Trophoblast cell (in vitro differentiated cells and primary cell): Measurements from ENCODE around the gene FXYD5.

ENCODE experiments used
- DNase-seq, 2 donors: peaks; one replicate each; pipeline ENCODE4 v3.0.0-alpha.2; 2016
- H2AFZ ChIP-seq: 2 replicates; pipeline ENCODE4 v1.6.1; 2013; ENCODE audit warnings: low read length, moderate library complexity, mild to moderate bottlenecking; ENCODE audit not compliant: insufficient read depth, poor library complexity
- H2AK5ac ChIP-seq: 2 replicates; pipeline ENCODE4 v1.6.1; 2013; ENCODE audit warnings: mild to moderate bottlenecking, low read length
- H2BK120ac ChIP-seq: 2 replicates; pipeline ENCODE4 v1.6.1; 2013; ENCODE audit warnings: low read length, mild to moderate bottlenecking, moderate library complexity; ENCODE audit not compliant: insufficient read depth, poor library complexity
- H2BK12ac ChIP-seq: 2 replicates; pipeline ENCODE4 v1.6.1; 2013; ENCODE audit warnings: mild to moderate bottlenecking, low read length, moderate library complexity
- H2BK5ac ChIP-seq: 2 replicates; pipeline ENCODE4 v1.6.1; 2013; ENCODE audit warnings: low read length, low read depth, moderate library complexity, mild to moderate bottlenecking; ENCODE audit not compliant: poor library complexity
- H3K14ac ChIP-seq: 2 replicates; pipeline ENCODE4 v1.6.1; 2013; ENCODE audit warnings: mild to moderate bottlenecking, low read length
- H3K18ac ChIP-seq: 2 replicates; pipeline ENCODE4 v1.6.1; 2013; ENCODE audit warnings: mild to moderate bottlenecking, low read length
- H3K23ac ChIP-seq: 2 replicates; pipeline ENCODE4 v1.6.1; 2013; ENCODE audit warnings: low read length
- H3K27ac ChIP-seq: 2 replicates; pipeline ENCODE4 v1.5.1; 2013; ENCODE audit warnings: low read depth, mild to moderate bottlenecking, inconsistent platforms, low read length, moderate library complexity
- H3K27me3 ChIP-seq: 2 replicates; pipeline ENCODE4 v1.6.1; 2013; ENCODE audit warnings: inconsistent platforms, mild to moderate bottlenecking, low read length, moderate library complexity; ENCODE audit not compliant: insufficient read depth
- H3K36me3 ChIP-seq, 2 experiments: 1 replicate in 1 of 2; 2 replicates in 1 of 2; pipeline ENCODE4 v1.6.1; 2013; ENCODE audit warnings: low read length in 2 of 2, mild to moderate bottlenecking in 2 of 2, moderate library complexity in 1 of 2; ENCODE audit not compliant: insufficient read depth in 2 of 2, control insufficient read depth in 1 of 2
- H3K4ac ChIP-seq: 2 replicates; pipeline ENCODE4 v1.6.1; 2013; ENCODE audit warnings: low read depth, mild to moderate bottlenecking, low read length, moderate library complexity
- H3K4me1 ChIP-seq, 2 experiments: 1 replicate in 1 of 2; 2 replicates in 1 of 2; pipeline ENCODE4 v1.6.1; 2013; ENCODE audit warnings: low read length in 2 of 2, mild to moderate bottlenecking in 2 of 2, moderate library complexity in 1 of 2; ENCODE audit not compliant: insufficient read depth in 2 of 2, control insufficient read depth in 1 of 2
- H3K4me2 ChIP-seq: 2 replicates; pipeline ENCODE4 v1.6.1; 2013; ENCODE audit warnings: inconsistent platforms, mild to moderate bottlenecking, low read length, moderate library complexity
- H3K4me3 ChIP-seq: 2 replicates; pipeline ENCODE4 v1.5.1; 2013; ENCODE audit warnings: mild to moderate bottlenecking, low read depth, low read length, inconsistent platforms
- H3K79me1 ChIP-seq: one replicate; pipeline ENCODE4 v1.6.1; 2013; ENCODE audit warnings: low read length
- H3K79me2 ChIP-seq: 2 replicates; pipeline ENCODE4 v1.6.1; 2013; ENCODE audit warnings: low read length, mild to moderate bottlenecking; ENCODE audit not compliant: control insufficient read depth, insufficient read depth, poor library complexity
- H3K9ac ChIP-seq: 2 replicates; pipeline ENCODE4 v1.6.1; 2013; ENCODE audit warnings: mild to moderate bottlenecking, low read length
- H3K9me3 ChIP-seq: 2 replicates; pipeline ENCODE4 v1.6.1; 2013; ENCODE audit warnings: low read depth, mild to moderate bottlenecking, control low read depth, inconsistent platforms, low read length; ENCODE audit not compliant: insufficient read depth
- H4K12ac ChIP-seq: 2 replicates; pipeline ENCODE4 v1.6.1; 2013; ENCODE audit warnings: low read depth, mild to moderate bottlenecking, low read length, moderate library complexity
- H4K8ac ChIP-seq: 2 replicates; pipeline ENCODE4 v1.6.1; 2013; ENCODE audit warnings: low read depth, mild to moderate bottlenecking, low read length, moderate library complexity
- H4K91ac ChIP-seq: one replicate; pipeline ENCODE4 v1.6.1; 2013; ENCODE audit warnings: low read depth, mild to moderate bottlenecking, low read length, moderate library complexity
- WGBS: extraction: QIAGEN DNeasy Blood & Tissue Kit; methylation state at CpG from one replicate; pipeline ENCODE4 v1.1.7; 2013; ENCODE audit warnings: missing lambda C conversion rate; ENCODE audit not compliant: insufficient read length, insufficient coverage; ENCODE audit errors: extremely low coverage; 5-methylcytosine and 5-hydroxymethylcytosine counted together

The FXYD5 gene

DNA sequence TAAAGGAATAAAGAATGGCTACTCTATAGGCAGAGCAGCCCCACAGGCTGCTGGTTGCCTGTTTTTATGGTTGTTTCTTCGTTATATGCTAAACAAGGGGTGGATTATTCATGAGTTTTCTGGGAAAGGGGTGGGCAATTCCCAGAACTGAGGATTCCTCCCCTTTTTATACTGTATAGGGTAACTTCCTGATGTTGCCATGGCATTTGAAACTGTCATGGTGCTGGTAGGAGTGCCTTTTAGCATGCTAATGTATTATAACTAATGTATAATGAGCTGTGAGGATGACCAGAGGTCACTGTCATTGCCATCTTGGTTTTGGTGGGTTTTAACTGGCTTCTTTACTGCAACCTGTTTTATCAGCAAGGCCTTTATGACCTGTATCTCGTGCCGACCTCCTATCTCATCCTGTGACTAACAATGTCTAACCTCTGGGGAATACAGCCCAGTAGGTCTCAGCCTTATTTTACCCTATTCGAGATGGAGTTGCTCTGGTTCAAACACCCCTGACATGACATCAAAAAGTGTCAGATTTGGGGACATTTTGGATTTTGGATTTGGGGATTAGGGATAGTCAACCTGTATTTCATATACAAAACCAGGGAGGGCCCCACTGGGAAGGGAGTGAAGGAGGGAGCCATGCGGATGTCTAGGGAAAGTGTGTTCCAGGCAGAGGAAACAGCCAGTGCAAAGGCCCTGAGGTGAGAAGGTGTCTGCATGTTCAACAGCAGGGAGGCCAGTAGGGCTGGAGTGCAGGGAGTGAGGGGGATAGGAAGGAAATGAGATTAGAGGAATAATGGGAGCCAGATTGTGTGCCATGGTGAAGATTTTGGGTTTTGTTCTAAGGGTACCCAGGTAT lies 10.9 kb downstream of the FXYD5 start:
- no peak overlapping the region for H2BK120ac ChIP-seq
- H3K9ac ChIP-seq: no peak overlapping the region
- H3K36me3 ChIP-seq: peaks cover 36 to 49% of the 10 kb centered on the region in 2 experiments
- WGBS: no CpG with 5 or more reads among the region's 5 CpGs
- no peak overlapping the region for H3K4me3 ChIP-seq
- no peak overlapping the region for H3K23ac ChIP-seq
- H4K8ac ChIP-seq: no peak overlapping the region
- peaks cover 16% of the 10 kb centered on the region for H3K9me3 ChIP-seq
- DNase-seq: no peak
- H3K27ac ChIP-seq: no peak overlapping the region
- H2AK5ac ChIP-seq: no peak overlapping the region
- H2AFZ ChIP-seq: no peak overlapping the region
- no peak overlapping the region for H2BK5ac ChIP-seq
- no peaks in the 10 kb centered on the region for H3K27me3 ChIP-seq
- peaks cover 8 to 17% of the 10 kb centered on the region in 2 experiments for H3K4me1 ChIP-seq
- no peak overlapping the region for H4K91ac ChIP-seq
- H4K12ac ChIP-seq: no peak overlapping the region
- H3K79me2 ChIP-seq: no peaks in the 10 kb centered on the region
- H3K79me1 ChIP-seq: peaks cover 15% of the 10 kb centered on the region
- no peak overlapping the region for H2BK12ac ChIP-seq
- H3K4ac ChIP-seq: no peak overlapping the region
- no peak overlapping the region for H3K4me2 ChIP-seq
- no peak overlapping the region for H3K14ac ChIP-seq
- H3K18ac ChIP-seq: no peak overlapping the region

DNA sequence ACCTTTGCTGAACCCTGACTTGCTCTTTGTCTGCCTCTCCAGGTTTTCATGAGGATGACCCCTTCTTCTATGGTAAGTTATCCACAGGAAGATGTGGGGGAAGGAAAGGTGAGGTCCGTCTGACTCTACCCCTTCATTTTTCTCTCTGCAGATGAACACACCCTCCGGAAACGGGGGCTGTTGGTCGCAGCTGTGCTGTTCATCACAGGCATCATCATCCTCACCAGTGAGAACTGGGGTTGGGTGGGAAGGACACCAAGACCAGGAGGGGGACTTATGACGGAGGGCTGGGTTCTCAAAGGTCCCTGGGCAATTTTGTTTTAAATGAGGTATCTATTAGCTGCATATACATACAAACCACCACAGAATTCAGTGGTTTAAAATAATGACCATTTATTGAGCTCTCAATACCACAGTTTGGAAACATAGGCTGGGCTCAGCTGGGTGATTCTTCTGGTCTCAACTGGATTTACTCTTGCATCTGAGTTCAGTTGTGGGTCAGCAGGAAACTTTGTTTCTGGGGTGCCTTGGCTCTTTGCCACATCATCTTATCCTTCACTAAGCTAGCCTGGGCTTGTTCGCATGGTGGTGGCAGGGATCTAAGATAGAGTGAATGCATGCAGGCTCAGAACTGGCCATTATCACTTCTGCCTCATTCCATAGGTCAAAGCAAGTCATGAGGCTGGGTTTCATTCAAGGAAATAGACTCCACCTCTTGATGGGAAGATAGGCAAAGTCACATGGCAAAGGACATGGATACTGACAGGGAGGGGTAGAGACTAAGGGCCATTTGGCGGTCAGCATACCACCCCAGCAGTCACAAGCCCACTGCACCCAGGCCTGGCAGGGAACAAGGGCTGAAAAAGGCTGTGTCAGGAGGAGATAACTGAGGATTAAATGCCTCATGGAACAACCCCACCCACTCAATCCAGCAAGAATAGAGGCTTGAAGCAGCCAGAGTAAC lies 11.8 kb downstream of the FXYD5 start:
- Histone ChIP-seq H2BK5ac (no peak overlapping the region), H2BK120ac (no peak overlapping the region), H3K27me3 (no peaks in the 10 kb centered on the region), H2AFZ (no peak overlapping the region), H3K79me2 (no peaks in the 10 kb centered on the region), H3K18ac (no peak overlapping the region), H3K27ac (no peak overlapping the region), H2AK5ac (no peak overlapping the region), H4K91ac (no peak overlapping the region), H3K9me3 (peaks cover 16% of the 10 kb centered on the region), H2BK12ac (no peak overlapping the region), H4K12ac (no peak overlapping the region), H3K4me2 (no peak overlapping the region), H3K4me3 (no peak overlapping the region), H3K79me1 (peaks cover 15% of the 10 kb centered on the region), H3K4me1 (peaks cover 8 to 16% of the 10 kb centered on the region in 2 experiments), H3K23ac (no peak overlapping the region), H3K4ac (no peak overlapping the region), H4K8ac (no peak overlapping the region), H3K14ac (no peak overlapping the region), H3K9ac (no peak overlapping the region), H3K36me3 (peaks cover 37 to 48% of the 10 kb centered on the region in 2 experiments)
- no peak for DNase-seq
- WGBS: no CpG with 5 or more reads among the region's 7 CpGs

DNA sequence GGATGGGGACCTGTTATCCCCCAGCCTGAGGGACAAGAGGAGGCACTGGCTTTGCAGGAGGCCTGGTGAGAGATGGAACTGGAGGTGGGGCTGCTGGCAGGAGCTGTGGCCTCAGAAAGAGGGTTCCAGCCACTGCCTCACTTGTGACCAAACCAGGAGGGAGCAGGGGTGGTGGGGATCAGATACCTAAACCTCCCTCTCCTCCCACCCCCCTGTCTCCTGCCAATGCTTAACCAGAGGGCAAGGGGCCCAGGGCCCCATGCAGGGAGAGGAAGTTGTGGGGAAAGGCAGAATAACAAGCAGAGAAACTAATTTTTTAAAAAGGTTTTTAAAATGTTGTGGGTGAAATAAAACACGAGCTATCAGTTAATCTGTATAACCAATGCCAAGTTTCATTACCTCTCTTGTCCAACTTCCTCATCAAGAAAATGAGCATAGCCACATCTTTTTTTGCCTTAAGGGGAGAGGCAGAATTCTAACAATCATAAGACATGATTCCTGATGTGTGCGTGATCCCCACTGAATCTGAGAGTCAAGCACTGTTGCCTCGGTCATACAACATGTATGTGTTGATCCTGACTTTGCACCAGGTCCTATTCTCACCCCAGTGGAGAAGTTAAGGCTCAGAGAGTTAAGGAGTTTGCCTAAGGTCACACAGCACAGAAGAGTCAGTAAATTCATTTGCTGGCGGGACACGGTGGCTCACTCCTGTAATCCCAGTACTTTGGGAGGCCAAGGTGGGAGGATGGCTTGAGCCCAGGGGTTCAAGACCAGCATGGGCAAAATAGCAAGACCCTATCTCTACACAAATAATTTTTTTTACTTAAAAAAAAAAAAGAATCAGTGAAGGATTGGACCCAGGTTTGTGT lies 12.9 kb downstream of the FXYD5 start:
- no CpG with 5 or more reads among the region's 5 CpGs for WGBS
- no peak overlapping the region for H2BK12ac ChIP-seq
- no peak overlapping the region for H3K9ac ChIP-seq

DNA sequence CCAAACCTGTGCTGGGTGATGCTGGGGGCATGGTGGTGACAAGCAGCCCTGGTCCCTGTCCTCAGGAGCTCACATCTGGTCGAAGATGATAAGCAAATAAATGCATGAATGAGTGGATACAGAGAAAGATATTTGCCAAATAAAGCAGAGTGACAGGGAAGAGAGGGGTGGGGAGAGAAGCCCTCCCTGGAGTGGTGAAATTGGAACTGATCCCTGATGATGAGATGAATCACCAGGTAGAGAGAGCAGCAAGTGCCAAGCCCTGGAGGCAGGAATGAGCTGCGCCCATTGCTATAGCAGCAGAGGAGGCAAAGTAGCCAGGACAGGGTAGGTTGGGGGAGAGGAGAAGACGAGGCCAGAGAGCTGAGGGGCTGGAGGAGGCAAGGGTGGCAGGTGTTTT lies 13.7 kb downstream of the FXYD5 start:
- Histone ChIP-seq H3K18ac (no peak overlapping the region), H3K27ac (no peak overlapping the region), H3K27me3 (no peaks in the 10 kb centered on the region), H3K36me3 (peaks cover 36 to 45% of the 10 kb centered on the region in 2 experiments), H3K4me1 (peaks cover 8% of the 10 kb centered on the region in 2 experiments), H2BK12ac (no peak overlapping the region), H3K9ac (no peak overlapping the region), H3K23ac (no peak overlapping the region), H3K79me2 (no peaks in the 10 kb centered on the region), H2AK5ac (no peak overlapping the region), H2AFZ (no peak overlapping the region), H4K91ac (no peak overlapping the region), H3K14ac (no peak overlapping the region), H2BK5ac (no peak overlapping the region), H3K4ac (no peak overlapping the region), H3K79me1 (peaks cover 9% of the 10 kb centered on the region), H3K4me2 (no peak overlapping the region), H3K4me3 (no peak overlapping the region), H4K8ac (no peak overlapping the region), H3K9me3 (peaks cover 18% of the 10 kb centered on the region), H2BK120ac (no peak overlapping the region), H4K12ac (no peak overlapping the region)
- no CpG with 5 or more reads among the region's 3 CpGs for WGBS
- DNase-seq: peak; percentile 57 to 66

More for the DNA sequence above, 12.9 kb downstream of the FXYD5 start:
- Histone ChIP-seq H2AK5ac (no peak overlapping the region), H2AFZ (no peak overlapping the region), H3K4ac (no peak overlapping the region), H3K79me2 (no peaks in the 10 kb centered on the region), H4K12ac (no peak overlapping the region), H2BK120ac (no peak overlapping the region), H2BK5ac (no peak overlapping the region), H3K4me2 (no peak overlapping the region), H3K36me3 (peaks cover 36 to 45% of the 10 kb centered on the region in 2 experiments), H3K79me1 (peaks cover 11% of the 10 kb centered on the region), H3K9me3 (peaks cover 16% of the 10 kb centered on the region), H3K14ac (no peak overlapping the region), H4K91ac (no peak overlapping the region), H3K18ac (no peak overlapping the region), H3K23ac (no peak overlapping the region), H3K4me1 (peaks cover 8% of the 10 kb centered on the region in 2 experiments), H3K27me3 (no peaks in the 10 kb centered on the region), H3K4me3 (no peak overlapping the region), H4K8ac (no peak overlapping the region), H3K27ac (no peak overlapping the region)
- DNase-seq: no peak
